Neural cell (in vitro differentiated cells): ENCODE results near the gene DPP10. TPM values are rescaled to one million over a fixed set of nuclear protein-coding genes. Genes with fewer than 3 reads are reported as not detected.

Experiments used
- H2AFZ ChIP-seq: fragments of 200-600, 300-800 bp; sonication (generic), shearing (Covaris generic); 2 replicates; pipeline ENCODE4 v1.6.0; 2014; ENCODE audit warnings: low read depth, mild to moderate bottlenecking, antibody characterized with exemption, low read length, moderate library complexity
- H3F3A ChIP-seq: fragments of 200-600 bp; shearing (Covaris generic); 2 replicates; pipeline ENCODE4 v1.6.1; 2016; ENCODE audit warnings: mild to moderate bottlenecking, moderate library complexity, mixed read lengths, antibody characterized with exemption, low read length; ENCODE audit not compliant: insufficient read depth, poor library complexity, severe bottlenecking
- H3K27ac ChIP-seq: fragments of 200-600, 300-800 bp; sonication (generic), shearing (Covaris generic); 2 replicates; pipeline ENCODE4 v1.5.1; 2014; ENCODE audit warnings: mild to moderate bottlenecking, low read length, moderate library complexity
- H3K27me3 ChIP-seq: fragments of 300-800, 200-600 bp; sonication (generic), shearing (Covaris generic); 2 replicates; pipeline ENCODE4 v1.6.0; 2014; ENCODE audit warnings: mild to moderate bottlenecking, low read depth, low read length, moderate library complexity; ENCODE audit not compliant: insufficient read depth
- H3K36me3 ChIP-seq: fragments of 300-800, 200-600 bp; sonication (generic), shearing (Covaris generic); 2 replicates; pipeline ENCODE4 v1.5.1; 2014; ENCODE audit warnings: mild to moderate bottlenecking, antibody characterized with exemption, low read length, moderate library complexity; ENCODE audit not compliant: insufficient read depth
- H3K4me2 ChIP-seq: fragments of 300-800, 200-600 bp; sonication (generic), shearing (Covaris generic); 2 replicates; pipeline ENCODE4 v1.6.0; 2014; ENCODE audit warnings: mild to moderate bottlenecking, low read length
- H3K4me3 ChIP-seq: fragments of 300-800, 200-600 bp; sonication (generic), shearing (Covaris generic); 2 replicates; pipeline ENCODE4 v1.5.1; 2014; ENCODE audit warnings: mild to moderate bottlenecking, low read length, moderate library complexity
- H3K79me2 ChIP-seq: fragments of 200-600 bp; shearing (Covaris generic); replicated peaks from 2 replicates; pipeline ENCODE4 v1.6.0; 2014; ENCODE audit warnings: mild to moderate bottlenecking, low read length, moderate library complexity; ENCODE audit not compliant: insufficient read depth
- H3K9ac ChIP-seq: fragments of 300-800, 200-600 bp; sonication (generic), shearing (Covaris generic); 2 replicates; pipeline ENCODE4 v1.6.1; 2016; ENCODE audit warnings: mild to moderate bottlenecking, low read length, mixed read lengths
- H3K9me2 ChIP-seq: fragments of 200-600 bp; shearing (Covaris generic); 2 replicates; pipeline ENCODE4 v1.6.1; 2016; ENCODE audit warnings: mild to moderate bottlenecking, low read length, mixed read lengths; ENCODE audit not compliant: insufficient read depth
- H3K9me3 ChIP-seq: fragments of 200-600, 300-800 bp; sonication (generic), shearing (Covaris generic); 2 replicates; pipeline ENCODE4 v1.6.1; 2016; ENCODE audit warnings: mild to moderate bottlenecking, mixed run types, low read length, moderate library complexity, mixed read lengths
- H4K20me1 ChIP-seq: fragments of 200-600 bp; shearing (Covaris generic); 2 replicates; pipeline ENCODE4 v1.6.1; 2016; ENCODE audit warnings: mild to moderate bottlenecking, mixed run types; ENCODE audit not compliant: insufficient read depth
- CTCF ChIP-seq: fragments of 450-650 bp; IDR thresholded peaks from 2 replicates; pipeline ENCODE4 v1.5.1; 2014; ENCODE audit warnings: antibody characterized with exemption, mild to moderate bottlenecking, moderate library complexity; ENCODE audit not compliant: poor library complexity, severe bottlenecking
- EP300 ChIP-seq: fragments of 450-650 bp; conservative IDR thresholded peaks from 2 replicates; pipeline ENCODE4 v1.6.1; 2014; ENCODE audit warnings: antibody characterized with exemption, mild to moderate bottlenecking, moderate library complexity; ENCODE audit not compliant: poor library complexity, severe bottlenecking
- EZH2 ChIP-seq: fragments of 200-600, 300-800 bp; shearing (Covaris generic), sonication (generic); IDR thresholded peaks from 2 replicates; pipeline ENCODE4 v1.6.1; 2014; ENCODE audit warnings: antibody characterized with exemption, low read length, borderline replicate concordance, mild to moderate bottlenecking; ENCODE audit not compliant: insufficient read depth, poor library complexity, severe bottlenecking
- MXI1 ChIP-seq: fragments of 450-650 bp; conservative IDR thresholded peaks from 2 replicates; pipeline ENCODE4 v1.6.1; 2014; ENCODE audit warnings: antibody characterized with exemption, mild to moderate bottlenecking; ENCODE audit not compliant: poor library complexity, severe bottlenecking
- POLR2AphosphoS5 ChIP-seq: IDR thresholded peaks from 2 replicates; pipeline ENCODE4 v1.6.1; 2012
- RAD21 ChIP-seq: fragments of 450-650 bp; conservative IDR thresholded peaks from 2 replicates; pipeline ENCODE4 v1.6.1; 2014; ENCODE audit warnings: antibody characterized with exemption, mild to moderate bottlenecking, moderate library complexity
- SMC3 ChIP-seq: fragments of 450-650 bp; conservative IDR thresholded peaks from 2 replicates; pipeline ENCODE4 v1.6.1; 2014; ENCODE audit warnings: antibody characterized with exemption, mild to moderate bottlenecking, moderate library complexity; ENCODE audit not compliant: poor library complexity
- TAF1 ChIP-seq: IDR thresholded peaks from 2 replicates; pipeline ENCODE4 v1.6.1; 2012; ENCODE audit warnings: low read depth
- polyA plus RNA-seq: library from polyadenylated mRNA; depleted of rRNA; stranded (reverse); fragments of >200 nt; gene quantifications from 2 replicates; pipeline ENCODE4 v1.2.3, GENCODE V29; 2014
- TF ChIP-seq, protein P1 (sequence below): IDR thresholded peaks from 2 replicates; pipeline ENCODE4 v1.6.1; 2012; ENCODE audit warnings: borderline replicate concordance

DPP10 gene
- polyA plus RNA-seq, 1 donor from 2014 or later = 13.9 TPM

DNA sequence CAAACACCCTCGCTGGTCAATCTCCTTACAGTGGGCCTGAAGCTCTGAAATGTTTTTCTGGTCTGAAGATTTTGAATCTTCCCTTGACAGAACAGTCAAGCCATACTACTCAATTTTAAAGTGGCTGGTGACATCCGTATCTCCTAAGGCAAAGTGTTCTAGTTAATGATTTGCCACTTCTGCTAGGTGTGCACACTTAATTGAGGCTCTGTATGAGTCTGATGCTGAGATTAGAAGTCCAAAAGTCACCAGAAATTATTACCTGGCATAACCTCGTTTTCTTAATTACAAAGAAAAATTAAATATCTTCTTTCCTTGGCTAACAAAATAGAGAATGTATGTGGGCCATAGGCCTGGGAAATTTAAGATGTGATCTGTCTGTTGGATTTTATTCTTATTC is 104.1 kb downstream of the DPP10 start:
- H3K9me2 ChIP-seq = no peaks in the 10 kb centered on the region
- no peaks in the 10 kb centered on the region for H3K79me2 ChIP-seq
- H4K20me1 ChIP-seq = no peaks in the 10 kb centered on the region
- H2AFZ ChIP-seq = no peak overlapping the region
- no peaks in the 10 kb centered on the region for H3K36me3 ChIP-seq
- TF ChIP-seq POLR2AphosphoS5 (no peak), TAF1 (no peak), SMC3 (no peak), CTCF (no peak), EZH2 (no peak), RAD21 (no peak), MXI1 (no peak), EP300 (no peak)
- TF ChIP-seq, protein P1, sequence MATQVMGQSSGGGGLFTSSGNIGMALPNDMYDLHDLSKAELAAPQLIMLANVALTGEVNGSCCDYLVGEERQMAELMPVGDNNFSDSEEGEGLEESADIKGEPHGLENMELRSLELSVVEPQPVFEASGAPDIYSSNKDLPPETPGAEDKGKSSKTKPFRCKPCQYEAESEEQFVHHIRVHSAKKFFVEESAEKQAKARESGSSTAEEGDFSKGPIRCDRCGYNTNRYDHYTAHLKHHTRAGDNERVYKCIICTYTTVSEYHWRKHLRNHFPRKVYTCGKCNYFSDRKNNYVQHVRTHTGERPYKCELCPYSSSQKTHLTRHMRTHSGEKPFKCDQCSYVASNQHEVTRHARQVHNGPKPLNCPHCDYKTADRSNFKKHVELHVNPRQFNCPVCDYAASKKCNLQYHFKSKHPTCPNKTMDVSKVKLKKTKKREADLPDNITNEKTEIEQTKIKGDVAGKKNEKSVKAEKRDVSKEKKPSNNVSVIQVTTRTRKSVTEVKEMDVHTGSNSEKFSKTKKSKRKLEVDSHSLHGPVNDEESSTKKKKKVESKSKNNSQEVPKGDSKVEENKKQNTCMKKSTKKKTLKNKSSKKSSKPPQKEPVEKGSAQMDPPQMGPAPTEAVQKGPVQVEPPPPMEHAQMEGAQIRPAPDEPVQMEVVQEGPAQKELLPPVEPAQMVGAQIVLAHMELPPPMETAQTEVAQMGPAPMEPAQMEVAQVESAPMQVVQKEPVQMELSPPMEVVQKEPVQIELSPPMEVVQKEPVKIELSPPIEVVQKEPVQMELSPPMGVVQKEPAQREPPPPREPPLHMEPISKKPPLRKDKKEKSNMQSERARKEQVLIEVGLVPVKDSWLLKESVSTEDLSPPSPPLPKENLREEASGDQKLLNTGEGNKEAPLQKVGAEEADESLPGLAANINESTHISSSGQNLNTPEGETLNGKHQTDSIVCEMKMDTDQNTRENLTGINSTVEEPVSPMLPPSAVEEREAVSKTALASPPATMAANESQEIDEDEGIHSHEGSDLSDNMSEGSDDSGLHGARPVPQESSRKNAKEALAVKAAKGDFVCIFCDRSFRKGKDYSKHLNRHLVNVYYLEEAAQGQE = no peak
- no peak overlapping the region for H3K4me2 ChIP-seq
- no peak overlapping the region for H3K27ac ChIP-seq
- H3K27me3 ChIP-seq = no peaks in the 10 kb centered on the region
- H3K9me3 ChIP-seq = no peaks in the 10 kb centered on the region
- no peak overlapping the region for H3K4me3 ChIP-seq
- H3F3A ChIP-seq = no peaks in the 10 kb centered on the region
- no peak overlapping the region for H3K9ac ChIP-seq

- H3K9me3 ChIP-seq = no peaks in the 10 kb centered on the region
- no peaks in the 10 kb centered on the region for H3K79me2 ChIP-seq
- H3K36me3 ChIP-seq = no peaks in the 10 kb centered on the region
- no peaks in the 10 kb centered on the region for H3F3A ChIP-seq
- H3K27me3 ChIP-seq = no peaks in the 10 kb centered on the region
- no peak overlapping the region for H3K9ac ChIP-seq
- no peak overlapping the region for H3K27ac ChIP-seq
- H3K4me2 ChIP-seq = no peak overlapping the region
- H4K20me1 ChIP-seq = no peaks in the 10 kb centered on the region
- no peak overlapping the region for H3K4me3 ChIP-seq
- H2AFZ ChIP-seq = no peak overlapping the region
- no peaks in the 10 kb centered on the region for H3K9me2 ChIP-seq
- TF ChIP-seq EZH2 (no peak), POLR2AphosphoS5 (no peak), RAD21 (no peak), MXI1 (no peak), TAF1 (no peak), CTCF (no peak), SMC3 (no peak), EP300 (no peak)
- TF ChIP-seq, protein P1 = no peak
These were observed 105.7 kb downstream of the DPP10 start for GRCh38 chr2:114548151-114548550.
